PFSK-1 (cell line): ENCODE data around the gene TCF3.

Experiments
- FOXP2 ChIP-seq: optimal IDR thresholded peaks from 2 replicates; pipeline ENCODE3; 2011; ENCODE audit warnings: borderline replicate concordance, control low read depth, inconsistent platforms; ENCODE audit not compliant: insufficient read depth; ENCODE audit errors: extremely low read length, extremely low read depth
- POLR2AphosphoS5 ChIP-seq: IDR thresholded peaks from 2 replicates; pipeline ENCODE4 v1.6.1; 2012; ENCODE audit warnings: low read depth, mild to moderate bottlenecking, control low read depth, low read length, moderate library complexity
- REST ChIP-seq, 2 experiments: IDR thresholded peaks; 2 replicates each; pipeline versions ENCODE4 v1.6.1 to v1.8.0; 2011 to 2012; ENCODE audit warnings: low read depth in 2 of 2, low read length in 2 of 2, control low read depth in 1 of 2, inconsistent platforms in 1 of 2, mild to moderate bottlenecking in 1 of 2, moderate library complexity in 1 of 2; ENCODE audit not compliant: insufficient read depth in 1 of 2
- SIN3A ChIP-seq: IDR thresholded peaks from 2 replicates; pipeline ENCODE4 v1.6.1; 2012; ENCODE audit warnings: mild to moderate bottlenecking, low read length, moderate library complexity, borderline replicate concordance; ENCODE audit not compliant: insufficient read depth
- TAF1 ChIP-seq: IDR thresholded peaks from 2 replicates; pipeline ENCODE4 v1.6.1; 2012; ENCODE audit warnings: low read length, control low read depth, borderline replicate concordance; ENCODE audit not compliant: insufficient read depth

TCF3 gene

GRCh38 chr19:1577090-1577928 is 75.1 kb downstream of the TCF3 start:
- TF ChIP-seq FOXP2 = no peak
- no peak for TF ChIP-seq SIN3A
- TF ChIP-seq TAF1 = no peak

DNA sequence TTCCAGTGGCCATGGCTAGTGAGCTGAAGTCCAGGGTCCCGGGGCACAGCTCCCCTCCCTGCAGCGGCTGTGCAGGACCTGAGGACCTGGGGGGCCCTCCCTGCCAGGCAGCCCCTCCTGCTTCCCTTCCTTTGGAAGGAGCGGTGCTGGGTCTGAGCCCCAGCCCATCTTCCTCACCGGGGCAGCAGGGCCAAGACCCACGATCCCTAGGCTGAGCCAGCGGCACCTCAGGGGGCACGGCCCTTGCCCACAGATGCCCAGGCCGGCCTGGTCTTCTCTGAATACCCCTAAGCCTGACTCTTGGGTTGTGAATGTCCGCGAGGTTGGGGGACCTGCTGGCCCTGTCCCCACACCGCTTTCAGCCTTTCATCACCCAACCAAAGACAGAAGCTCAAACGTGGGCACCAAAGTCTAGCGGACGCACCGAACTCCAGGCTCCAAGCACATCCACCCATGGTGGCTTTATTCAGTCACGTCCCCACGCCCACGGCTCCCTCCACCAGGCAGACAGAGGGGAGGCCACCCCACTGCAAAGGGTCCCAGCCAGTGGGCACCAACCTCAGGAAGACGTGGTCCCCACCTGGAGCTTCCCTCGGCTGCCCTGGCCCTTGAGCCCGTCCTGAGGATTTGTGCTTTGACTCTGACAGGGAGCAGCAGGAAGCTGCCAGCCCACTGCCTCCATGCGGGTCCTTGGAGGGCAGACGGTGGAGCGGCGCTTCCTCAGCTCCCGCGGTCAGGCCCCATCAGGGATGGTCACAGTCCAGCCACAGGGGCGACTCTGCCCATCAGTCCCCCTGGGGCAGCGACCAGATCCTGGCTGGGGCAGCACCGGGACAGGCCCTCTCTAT is 75.9 kb downstream of the TCF3 start:
- no peak for TF ChIP-seq SIN3A
- TF ChIP-seq POLR2AphosphoS5 = peak; percentile 10; the same call in 1 of the 2 replicates

- TF ChIP-seq POLR2AphosphoS5 (peak; percentile 23; the same call in 1 of the 2 replicates), TAF1 (no peak), SIN3A (no peak)
These were observed 76.8 kb downstream of the TCF3 start for GRCh38 chr19:1575323-1576241.

DNA sequence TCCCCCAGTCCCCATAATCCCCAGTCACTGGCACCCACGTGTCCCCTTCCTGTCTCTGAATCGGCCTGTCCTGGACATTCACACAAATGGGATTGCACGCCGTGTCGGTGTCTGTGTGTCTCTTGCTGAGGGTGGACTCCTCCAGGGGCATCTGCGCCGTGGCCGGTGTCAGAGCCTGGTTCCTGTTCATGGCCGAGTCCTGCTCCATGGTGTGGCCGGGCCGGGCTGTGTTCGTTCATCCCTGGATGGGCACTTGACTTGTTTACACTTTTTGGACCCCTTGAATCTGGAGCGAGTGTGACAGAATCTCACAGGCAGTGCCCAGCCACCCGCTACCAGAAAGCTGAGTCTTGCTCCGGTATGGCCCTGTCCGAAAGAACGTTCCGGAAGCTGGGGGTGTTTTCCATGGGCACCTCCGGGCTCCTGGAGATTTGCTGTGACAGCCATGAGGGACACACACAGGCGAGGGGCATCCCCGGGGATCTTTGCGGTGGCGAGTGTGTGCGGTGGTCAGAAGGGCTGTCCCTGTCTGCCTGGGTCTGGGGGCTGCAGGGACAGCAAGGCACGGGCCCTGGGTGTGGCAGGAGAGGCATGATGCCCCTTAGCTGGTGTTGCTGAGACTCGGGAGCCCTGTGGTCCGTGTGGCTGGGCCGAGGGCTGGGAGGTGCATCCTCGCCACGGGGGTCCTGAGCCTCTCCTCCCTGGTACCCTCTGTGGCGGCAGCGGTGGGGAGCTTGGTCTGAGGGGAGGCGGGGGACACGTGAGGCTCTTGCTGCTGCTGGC is 77.9 kb downstream of the TCF3 start:
- TF ChIP-seq TAF1 (no peak), SIN3A (no peak), REST (IDR thresholded peaks at IDR 0.05; ENCODE audit: insufficient read depth in 1 of 2, low read depth in 2 of 2, low read length in 2 of 2) (no peak), POLR2AphosphoS5 (0 out of 2 replicates have a peak, but pooled peaks have one; percentile 7), FOXP2 (no peak)

GRCh38 chr19:1572795-1573194 is 79.6 kb downstream of the TCF3 start:
- TF ChIP-seq POLR2AphosphoS5 (no peak), REST (IDR thresholded peaks at IDR 0.05; ENCODE audit: insufficient read depth in 1 of 2, low read depth in 2 of 2, low read length in 2 of 2) (no peak), FOXP2 (no peak), SIN3A (no peak), TAF1 (no peak)

GRCh38 chr19:1571358-1571757 is 81.1 kb downstream of the TCF3 start:
- TF ChIP-seq TAF1 (no peak), REST (IDR thresholded peaks at IDR 0.05; ENCODE audit: insufficient read depth in 1 of 2, low read depth in 2 of 2, low read length in 2 of 2) (no peak), FOXP2 (no peak), POLR2AphosphoS5 (no peak), SIN3A (no peak)
